Measurements from ENCODE around the gene GIT2. TPM values are rescaled to one million over a fixed set of nuclear protein-coding genes. Genes with fewer than 3 reads are reported as not detected.

The GIT2 gene
- total and polyA plus RNA-seq, 2 of the 8 experiments (the other 6 are each of a cell fraction or from before 2014, with no cell fraction given) = 9.6 to 20.7 TPM

GRCh38 chr12:109910254-109910968, 85.8 kb downstream of the GIT2 start:
- WGBS, 2 experiments (ENCODE audit: extremely low coverage in 1 of 2, insufficient coverage in 1 of 2, insufficient read length in 1 of 2, insufficient replicate concordance in 2 of 2, low coverage in 1 of 2, low lambda C conversion rate in 2 of 2, missing lambda C conversion rate in 1 of 2) = 70% methylated on average over 8 of the region's 8 CpGs; no CpG with 5 or more reads in 1 of the 2 experiments
- POLR2A ChIA-PET (ENCODE audit: partially characterized antibody) = interaction anchor here (1.1 to 1.8 kb wide), 3 partner anchors 9 to 13 kb away, joined by 4 to 6 read pairs (median 4); no protein-coding TSS in a partner anchor
- Histone ChIP-seq H4K20me1 (replicated peaks in 1 of 2; ENCODE audit: control insufficient read depth in 1 of 2, insufficient read depth in 2 of 2, low read length in 2 of 2) (no peaks in the 10 kb centered on the region), H4K91ac (replicated peaks; ENCODE audit: insufficient read length, low read length) (no peak overlapping the region), H2BK12ac (ENCODE audit: low read depth, low read length) (no peak overlapping the region), H3K27ac (ENCODE audit: low read depth, low read length) (no peak overlapping the region), H3K79me2 (ENCODE audit: control insufficient read depth in 1 of 2, insufficient read depth in 2 of 2, low read length in 2 of 2) (no peaks in the 10 kb centered on the region), H3K14ac (ENCODE audit: insufficient read length) (no peak overlapping the region), H2BK15ac (ENCODE audit: low read length) (no peak overlapping the region), H3K23me2 (ENCODE audit: low read depth, low read length) (no peaks in the 10 kb centered on the region), H3K27me3 (replicated peaks in 1 of 4; ENCODE audit: control insufficient read depth in 3 of 4, extremely low read depth in 1 of 4, insufficient read depth in 3 of 4, low read length in 3 of 4) (peaks cover under 1 to 23% (median 10%) of the 10 kb centered on the region in 4 experiments), H2BK120ac (replicated peaks; ENCODE audit: low read depth, low read length) (no peak overlapping the region), H3K36me3 (ENCODE audit: control insufficient read depth in 2 of 4, insufficient read depth in 4 of 4, low read length in 3 of 4) (no peaks in the 10 kb centered on the region; a peak in 2 of 8 replicates), H2BK20ac (ENCODE audit: low read length) (no peak overlapping the region), H3K56ac (replicated peaks; ENCODE audit: insufficient read length, low read depth, low read length) (no peak overlapping the region), H3K18ac (ENCODE audit: extremely low read depth, low read length) (no peak overlapping the region), H3K9ac (replicated peaks in 1 of 4; ENCODE audit: extremely low read depth in 1 of 4, low read depth in 3 of 4, low read length in 3 of 4) (no peak overlapping the region), H3K4ac (replicated peaks; ENCODE audit: insufficient read length, low read depth, low read length) (no peak overlapping the region), H2AFZ (ENCODE audit: low read length) (no peak overlapping the region), H3K23ac (ENCODE audit: insufficient read length) (no peak overlapping the region), H3K4me1 (replicated peaks in 1 of 4; ENCODE audit: control insufficient read depth in 3 of 4, insufficient read depth in 4 of 4, low read length in 3 of 4) (no peaks in the 10 kb centered on the region; a peak in 1 of 7 replicates), H3K4me2 (ENCODE audit: insufficient read depth in 1 of 2, low read depth in 2 of 2, low read length in 2 of 2) (no peak overlapping the region), H3K79me1 (ENCODE audit: low read depth, low read length) (no peaks in the 10 kb centered on the region), H2BK5ac (ENCODE audit: low read depth, low read length) (no peak overlapping the region), H4K8ac (ENCODE audit: extremely low read depth, insufficient read depth, low read length) (no peak overlapping the region), H3K9me3 (ENCODE audit: insufficient read depth in 2 of 2, low read depth in 1 of 2, low read length in 1 of 2) (no peaks in the 10 kb centered on the region), H2AK5ac (ENCODE audit: low read depth, low read length) (no peak overlapping the region), H3K4me3 (ENCODE audit: extremely low read depth in 1 of 4, insufficient read depth in 2 of 4, low read depth in 3 of 4, low read length in 4 of 4) (no peak overlapping the region), H4K5ac (ENCODE audit: insufficient read length, low read depth, low read length) (no peak overlapping the region)
- CTCF ChIA-PET (ENCODE audit: partially characterized antibody) = interaction anchor here (0.6 to 9.1 kb wide), 36 partner anchors 8 to 325 kb away, joined by 3 to 114 read pairs (median 4); partner anchors contain the start of gene TCHP
- FAIRE-seq (no peak), DNase-seq (ENCODE audit: low read depth in 1 of 2, low spot score in 2 of 2) (no peak)
- TF ChIP-seq ASH2L (IDR thresholded peaks at IDR 0.05; ENCODE audit: low read length) (no peak), TAF7 (optimal IDR thresholded peaks at IDR 0.05; ENCODE audit: borderline replicate concordance, low read depth, low read length) (no peak), CHD2 (IDR thresholded peaks at IDR 0.05; ENCODE audit: low read length) (no peak)
